Trophoblast cell (in vitro differentiated cells and primary cell): ENCODE results near the gene CDC42SE2.
A peak's percentile ranks its signal among the peaks of the same experiment; 100 is the strongest.
"Not testable (repeated sequence)": the region's sequence is repeated elsewhere in the genome, so short reads cannot be mapped to it uniquely, and the experiment has no call there.

Experiments used
- DNase-seq, 2 donors: peaks; one replicate each; pipeline ENCODE4 v3.0.0-alpha.2; 2016
- H2AFZ ChIP-seq: 2 replicates; pipeline ENCODE4 v1.6.1; 2013; ENCODE audit warnings: low read length, moderate library complexity, mild to moderate bottlenecking; ENCODE audit not compliant: insufficient read depth, poor library complexity
- H2AK5ac ChIP-seq: 2 replicates; pipeline ENCODE4 v1.6.1; 2013; ENCODE audit warnings: mild to moderate bottlenecking, low read length
- H2BK120ac ChIP-seq: 2 replicates; pipeline ENCODE4 v1.6.1; 2013; ENCODE audit warnings: low read length, mild to moderate bottlenecking, moderate library complexity; ENCODE audit not compliant: insufficient read depth, poor library complexity
- H2BK12ac ChIP-seq: 2 replicates; pipeline ENCODE4 v1.6.1; 2013; ENCODE audit warnings: mild to moderate bottlenecking, low read length, moderate library complexity
- H2BK5ac ChIP-seq: 2 replicates; pipeline ENCODE4 v1.6.1; 2013; ENCODE audit warnings: low read length, low read depth, moderate library complexity, mild to moderate bottlenecking; ENCODE audit not compliant: poor library complexity
- H3K14ac ChIP-seq: 2 replicates; pipeline ENCODE4 v1.6.1; 2013; ENCODE audit warnings: mild to moderate bottlenecking, low read length
- H3K18ac ChIP-seq: 2 replicates; pipeline ENCODE4 v1.6.1; 2013; ENCODE audit warnings: mild to moderate bottlenecking, low read length
- H3K23ac ChIP-seq: 2 replicates; pipeline ENCODE4 v1.6.1; 2013; ENCODE audit warnings: low read length
- H3K27ac ChIP-seq: 2 replicates; pipeline ENCODE4 v1.5.1; 2013; ENCODE audit warnings: low read depth, mild to moderate bottlenecking, inconsistent platforms, low read length, moderate library complexity
- H3K27me3 ChIP-seq: 2 replicates; pipeline ENCODE4 v1.6.1; 2013; ENCODE audit warnings: inconsistent platforms, mild to moderate bottlenecking, low read length, moderate library complexity; ENCODE audit not compliant: insufficient read depth
- H3K36me3 ChIP-seq, 2 experiments: 1 replicate in 1 of 2; 2 replicates in 1 of 2; pipeline ENCODE4 v1.6.1; 2013; ENCODE audit warnings: low read length in 2 of 2, mild to moderate bottlenecking in 2 of 2, moderate library complexity in 1 of 2; ENCODE audit not compliant: insufficient read depth in 2 of 2, control insufficient read depth in 1 of 2
- H3K4ac ChIP-seq: 2 replicates; pipeline ENCODE4 v1.6.1; 2013; ENCODE audit warnings: low read depth, mild to moderate bottlenecking, low read length, moderate library complexity
- H3K4me1 ChIP-seq, 2 experiments: 1 replicate in 1 of 2; 2 replicates in 1 of 2; pipeline ENCODE4 v1.6.1; 2013; ENCODE audit warnings: low read length in 2 of 2, mild to moderate bottlenecking in 2 of 2, moderate library complexity in 1 of 2; ENCODE audit not compliant: insufficient read depth in 2 of 2, control insufficient read depth in 1 of 2
- H3K4me2 ChIP-seq: 2 replicates; pipeline ENCODE4 v1.6.1; 2013; ENCODE audit warnings: inconsistent platforms, mild to moderate bottlenecking, low read length, moderate library complexity
- H3K4me3 ChIP-seq: 2 replicates; pipeline ENCODE4 v1.5.1; 2013; ENCODE audit warnings: mild to moderate bottlenecking, low read depth, low read length, inconsistent platforms
- H3K79me1 ChIP-seq: one replicate; pipeline ENCODE4 v1.6.1; 2013; ENCODE audit warnings: low read length
- H3K79me2 ChIP-seq: 2 replicates; pipeline ENCODE4 v1.6.1; 2013; ENCODE audit warnings: low read length, mild to moderate bottlenecking; ENCODE audit not compliant: control insufficient read depth, insufficient read depth, poor library complexity
- H3K9ac ChIP-seq: 2 replicates; pipeline ENCODE4 v1.6.1; 2013; ENCODE audit warnings: mild to moderate bottlenecking, low read length
- H3K9me3 ChIP-seq: 2 replicates; pipeline ENCODE4 v1.6.1; 2013; ENCODE audit warnings: low read depth, mild to moderate bottlenecking, control low read depth, inconsistent platforms, low read length; ENCODE audit not compliant: insufficient read depth
- H4K12ac ChIP-seq: 2 replicates; pipeline ENCODE4 v1.6.1; 2013; ENCODE audit warnings: low read depth, mild to moderate bottlenecking, low read length, moderate library complexity
- H4K8ac ChIP-seq: 2 replicates; pipeline ENCODE4 v1.6.1; 2013; ENCODE audit warnings: low read depth, mild to moderate bottlenecking, low read length, moderate library complexity
- H4K91ac ChIP-seq: one replicate; pipeline ENCODE4 v1.6.1; 2013; ENCODE audit warnings: low read depth, mild to moderate bottlenecking, low read length, moderate library complexity
- WGBS: extraction: QIAGEN DNeasy Blood & Tissue Kit; methylation state at CpG from one replicate; pipeline ENCODE4 v1.1.7; 2013; ENCODE audit warnings: missing lambda C conversion rate; ENCODE audit not compliant: insufficient read length, insufficient coverage; ENCODE audit errors: extremely low coverage; 5-methylcytosine and 5-hydroxymethylcytosine counted together

The CDC42SE2 gene

DNA sequence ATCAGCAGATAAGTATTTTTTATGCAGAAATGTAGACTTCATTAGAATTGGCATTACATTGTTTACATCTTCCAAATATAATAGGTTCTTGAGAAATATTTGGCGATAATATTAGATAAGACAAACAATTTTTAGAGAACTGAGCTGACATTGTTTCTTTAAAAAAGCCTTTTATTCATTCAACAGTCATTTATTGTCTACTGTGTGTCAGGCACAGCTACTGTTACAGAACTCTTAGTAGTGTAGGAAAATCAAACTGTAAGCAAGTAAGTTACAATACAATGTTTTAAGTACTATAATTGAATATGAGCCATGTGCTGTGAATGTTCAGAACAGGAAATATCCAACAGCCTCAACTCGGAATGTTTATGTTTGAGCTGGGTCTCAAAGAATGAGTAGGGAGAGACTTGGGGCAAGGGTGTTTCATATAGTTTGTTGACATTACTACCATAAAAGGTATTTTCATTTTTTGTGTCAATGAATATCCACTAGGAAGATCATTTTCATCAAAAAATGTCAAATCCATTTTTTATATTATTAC, 114.0 kb downstream of the CDC42SE2 start:
- Histone ChIP-seq H3K14ac (no peak overlapping the region), H2AK5ac (no peak overlapping the region), H3K9me3 (no peaks in the 10 kb centered on the region), H4K8ac (no peak overlapping the region), H2BK120ac (no peak overlapping the region), H4K91ac (no peak overlapping the region), H2BK12ac (no peak overlapping the region), H2AFZ (no peak overlapping the region), H3K9ac (no peak overlapping the region), H3K36me3 (no peaks in the 10 kb centered on the region), H3K23ac (no peak overlapping the region), H3K79me2 (no peaks in the 10 kb centered on the region), H3K4me3 (no peak overlapping the region), H3K27me3 (no peaks in the 10 kb centered on the region), H3K27ac (no peak overlapping the region), H3K79me1 (no peaks in the 10 kb centered on the region), H3K4me1 (peaks cover 0 to 3% of the 10 kb centered on the region in 2 experiments), H3K4ac (no peak overlapping the region), H2BK5ac (no peak overlapping the region), H3K18ac (no peak overlapping the region), H3K4me2 (no peak overlapping the region), H4K12ac (no peak overlapping the region)
- WGBS: no CpG with 5 or more reads among the region's 2 CpGs
- no peak for DNase-seq

DNA sequence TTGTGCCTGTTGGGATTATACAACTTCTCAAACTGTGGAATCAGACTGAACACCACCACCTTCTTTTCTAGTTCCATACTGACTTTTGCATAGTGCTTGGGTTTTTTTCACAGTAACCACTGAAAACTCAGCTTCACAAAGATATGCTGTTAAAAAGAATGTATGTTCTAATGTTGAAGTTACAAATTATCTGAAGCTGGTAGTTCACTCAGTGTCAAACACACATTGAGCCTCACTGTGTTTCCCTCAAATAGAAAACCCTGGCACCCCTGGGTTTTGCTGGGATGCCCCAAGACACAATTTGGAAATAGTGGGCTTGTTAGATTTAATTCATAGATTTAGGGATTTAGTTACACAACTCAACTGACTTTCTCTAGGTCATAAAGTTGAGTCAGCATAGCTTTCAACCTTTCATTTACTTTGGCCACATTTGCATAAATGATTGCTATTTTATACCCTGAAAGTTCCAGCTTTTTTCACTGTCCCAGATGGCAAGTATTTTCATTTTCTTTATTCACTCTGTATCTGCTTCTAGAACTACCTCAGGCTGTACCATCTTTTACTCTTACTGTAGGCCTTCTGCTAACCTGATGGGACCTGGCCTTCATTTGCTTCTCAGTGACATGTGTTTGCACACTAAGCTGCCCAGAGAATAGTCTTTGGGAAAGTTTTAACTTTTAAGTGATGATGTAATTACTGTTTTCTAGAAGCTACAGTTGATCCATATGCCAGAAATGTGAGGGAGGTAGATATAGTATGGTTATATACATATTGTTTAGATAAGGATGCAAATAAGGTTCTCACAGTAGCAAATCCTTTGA, 115.1 kb downstream of the CDC42SE2 start:
- Histone ChIP-seq H3K4ac (no peak overlapping the region), H3K4me1 (peaks cover 0 to 3% of the 10 kb centered on the region in 2 experiments), H3K4me3 (no peak overlapping the region), H3K4me2 (no peak overlapping the region), H4K91ac (no peak overlapping the region), H4K12ac (no peak overlapping the region), H3K9me3 (no peaks in the 10 kb centered on the region), H2AK5ac (no peak overlapping the region), H3K27ac (no peak overlapping the region), H2AFZ (no peak overlapping the region), H2BK120ac (no peak overlapping the region), H2BK5ac (no peak overlapping the region), H2BK12ac (no peak overlapping the region), H3K14ac (no peak overlapping the region), H3K23ac (no peak overlapping the region), H3K18ac (no peak overlapping the region), H3K9ac (no peak overlapping the region), H3K79me1 (no peaks in the 10 kb centered on the region), H3K36me3 (no peaks in the 10 kb centered on the region), H3K27me3 (no peaks in the 10 kb centered on the region), H4K8ac (no peak overlapping the region), H3K79me2 (no peaks in the 10 kb centered on the region)
- DNase-seq: no peak

DNA sequence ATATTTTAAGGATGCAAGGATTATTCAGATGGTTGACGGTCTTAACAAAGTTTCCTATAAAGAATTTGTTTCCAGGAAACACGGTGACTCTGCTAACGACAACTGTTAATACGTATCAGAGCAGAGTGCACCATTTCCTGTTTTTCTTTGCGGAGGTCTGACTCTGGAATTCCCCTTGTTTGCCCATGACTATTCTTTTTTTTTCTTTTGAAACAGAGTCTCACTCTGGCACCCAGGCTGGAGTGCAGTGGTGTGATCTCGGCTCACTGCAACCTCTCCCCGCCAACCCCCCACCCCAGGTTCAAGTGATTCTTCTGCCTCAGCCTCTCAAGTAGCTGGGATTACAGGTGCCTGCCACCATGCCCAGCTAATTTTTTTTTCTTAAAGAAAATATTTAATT, 115.9 kb downstream of the CDC42SE2 start:
- Histone ChIP-seq H3K27ac (no peak overlapping the region), H2BK5ac (no peak overlapping the region), H4K8ac (no peak overlapping the region), H3K4me1 (peaks cover 0 to 3% of the 10 kb centered on the region in 2 experiments), H2AFZ (no peak overlapping the region), H3K27me3 (no peaks in the 10 kb centered on the region), H3K79me2 (no peaks in the 10 kb centered on the region), H2BK12ac (no peak overlapping the region), H2AK5ac (no peak overlapping the region), H3K36me3 (no peaks in the 10 kb centered on the region), H4K91ac (no peak overlapping the region), H3K4me2 (no peak overlapping the region), H3K18ac (no peak overlapping the region), H3K9ac (no peak overlapping the region), H3K14ac (no peak overlapping the region), H4K12ac (no peak overlapping the region), H2BK120ac (no peak overlapping the region), H3K79me1 (no peaks in the 10 kb centered on the region), H3K4ac (no peak overlapping the region), H3K9me3 (no peaks in the 10 kb centered on the region), H3K23ac (no peak overlapping the region), H3K4me3 (no peak overlapping the region)
- DNase-seq: peak in 1 of 2 donors; percentile 35
- WGBS: no CpG with 5 or more reads among the region's 7 CpGs

DNA sequence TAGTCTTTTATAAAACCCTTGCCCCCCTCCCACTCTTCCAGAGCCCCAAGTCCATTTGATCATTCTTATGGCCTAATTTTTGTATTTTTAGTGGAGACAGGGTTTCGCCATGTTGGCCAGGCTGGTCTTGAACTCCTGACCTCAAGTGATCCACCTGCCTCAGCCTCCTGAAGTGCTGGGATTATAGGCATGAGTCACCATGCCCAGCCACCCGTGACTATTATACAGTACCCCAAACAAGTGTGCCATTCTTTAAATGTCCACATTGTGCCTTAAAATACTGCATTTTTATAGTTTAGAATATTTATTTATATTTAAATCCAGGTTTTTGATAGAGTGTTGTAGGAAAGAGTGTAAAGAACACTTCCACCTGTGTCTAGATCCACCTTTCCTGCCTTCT, 116.4 kb downstream of the CDC42SE2 start:
- WGBS: no CpG with 5 or more reads among the region's 2 CpGs
- not testable (repeated sequence) for H2AFZ ChIP-seq, H3K9me3 ChIP-seq, H3K4me3 ChIP-seq, H3K79me2 ChIP-seq, DNase-seq, H4K91ac ChIP-seq, H3K23ac ChIP-seq, H2AK5ac ChIP-seq, H3K36me3 ChIP-seq, H3K4ac ChIP-seq, H3K27ac ChIP-seq, H3K9ac ChIP-seq, H2BK5ac ChIP-seq, H3K4me1 ChIP-seq, H3K27me3 ChIP-seq, H3K79me1 ChIP-seq, H4K12ac ChIP-seq, H4K8ac ChIP-seq, H3K14ac ChIP-seq, H3K18ac ChIP-seq, H2BK120ac ChIP-seq, H2BK12ac ChIP-seq, H3K4me2 ChIP-seq
